B cell (primary cell): ENCODE results near the gene APOBEC3H.

ENCODE experiments used
- EZH2 ChIP-seq: IDR thresholded peaks from 2 replicates; pipeline ENCODE4 v1.6.1; 2012; ENCODE audit warnings: borderline replicate concordance, low read depth, mild to moderate bottlenecking, moderate library complexity, low read length; ENCODE audit not compliant: insufficient read depth, poor library complexity, severe bottlenecking
- TF ChIP-seq, protein P1 (sequence below): fragments of 200-600 bp; IDR thresholded peaks from one replicate; pipeline ENCODE4 v1.8.0; 2022; ENCODE audit warnings: antibody characterized with exemption, mild to moderate bottlenecking

DNA sequence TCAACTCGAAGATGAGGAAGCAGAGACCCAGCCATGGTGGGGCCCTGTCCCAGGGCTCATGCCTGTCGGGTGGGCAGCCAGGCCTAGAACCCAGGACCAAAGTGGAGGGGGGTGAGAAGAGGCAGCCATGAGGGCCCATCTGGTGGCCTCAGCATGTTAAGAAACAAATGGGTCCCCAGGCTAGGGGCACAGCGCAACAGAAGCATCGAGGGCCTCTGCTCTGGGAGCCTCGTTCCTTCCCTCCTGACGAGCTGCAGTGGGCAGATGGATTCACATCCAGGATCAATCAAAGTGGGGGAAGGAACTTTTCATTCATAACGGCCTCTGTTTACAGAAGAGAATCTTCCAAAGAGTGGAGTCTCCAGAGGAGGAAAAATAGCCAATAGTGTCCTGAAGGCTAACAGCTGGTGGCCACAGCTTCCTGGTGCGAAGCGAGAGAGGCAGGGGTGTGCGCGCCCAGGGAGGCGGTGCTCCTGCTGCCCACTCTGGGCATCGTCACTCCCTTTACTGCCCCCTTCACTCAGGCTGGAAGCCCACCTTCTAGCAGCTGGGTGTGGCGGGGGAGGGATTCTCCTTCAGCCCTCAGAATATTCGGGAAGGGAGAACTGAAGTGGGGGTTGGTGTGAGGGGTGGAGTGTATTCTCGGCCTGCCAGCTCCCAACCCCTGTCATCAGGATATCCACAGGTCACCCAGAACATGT, 51.1 kb downstream of the APOBEC3H start:
- TF ChIP-seq, protein P1, sequence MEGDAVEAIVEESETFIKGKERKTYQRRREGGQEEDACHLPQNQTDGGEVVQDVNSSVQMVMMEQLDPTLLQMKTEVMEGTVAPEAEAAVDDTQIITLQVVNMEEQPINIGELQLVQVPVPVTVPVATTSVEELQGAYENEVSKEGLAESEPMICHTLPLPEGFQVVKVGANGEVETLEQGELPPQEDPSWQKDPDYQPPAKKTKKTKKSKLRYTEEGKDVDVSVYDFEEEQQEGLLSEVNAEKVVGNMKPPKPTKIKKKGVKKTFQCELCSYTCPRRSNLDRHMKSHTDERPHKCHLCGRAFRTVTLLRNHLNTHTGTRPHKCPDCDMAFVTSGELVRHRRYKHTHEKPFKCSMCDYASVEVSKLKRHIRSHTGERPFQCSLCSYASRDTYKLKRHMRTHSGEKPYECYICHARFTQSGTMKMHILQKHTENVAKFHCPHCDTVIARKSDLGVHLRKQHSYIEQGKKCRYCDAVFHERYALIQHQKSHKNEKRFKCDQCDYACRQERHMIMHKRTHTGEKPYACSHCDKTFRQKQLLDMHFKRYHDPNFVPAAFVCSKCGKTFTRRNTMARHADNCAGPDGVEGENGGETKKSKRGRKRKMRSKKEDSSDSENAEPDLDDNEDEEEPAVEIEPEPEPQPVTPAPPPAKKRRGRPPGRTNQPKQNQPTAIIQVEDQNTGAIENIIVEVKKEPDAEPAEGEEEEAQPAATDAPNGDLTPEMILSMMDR, result no peak
- no peak for TF ChIP-seq EZH2
